ENCODE measurements around the gene DUT.

DUT gene

GRCh38 chr15:48343865-48344264 lies 12.6 kb downstream of the DUT start:
- Histone ChIP-seq H3K9me3 (ENCODE audit: control insufficient read depth, low read length) (no peaks in the 10 kb centered on the region), H3K27me3 (ENCODE audit: control insufficient read depth, insufficient read depth, low read length, poor library complexity, severe bottlenecking) (no peaks in the 10 kb centered on the region), H3K36me3 (ENCODE audit: control insufficient read depth, insufficient read depth, low read length) (peaks cover 3% of the 10 kb centered on the region), H3K4me1 (ENCODE audit: control insufficient read depth, insufficient read depth, low read length) (no peaks in the 10 kb centered on the region), H3K4me3 (ENCODE audit: insufficient read depth, low read depth, low read length) (no peak overlapping the region), H3K27ac (ENCODE audit: insufficient read depth, low read depth, low read length, poor library complexity, severe bottlenecking) (no peak overlapping the region)
- 96% methylated on average over 6 of the region's 6 CpGs for WGBS, 2 experiments

- Histone ChIP-seq H3K27me3 (ENCODE audit: control insufficient read depth, insufficient read depth, low read length, poor library complexity, severe bottlenecking) (no peaks in the 10 kb centered on the region), H3K4me1 (ENCODE audit: control insufficient read depth, insufficient read depth, low read length) (no peaks in the 10 kb centered on the region), H3K4me3 (ENCODE audit: insufficient read depth, low read depth, low read length) (no peak overlapping the region), H3K27ac (ENCODE audit: insufficient read depth, low read depth, low read length, poor library complexity, severe bottlenecking) (no peak overlapping the region), H3K36me3 (ENCODE audit: control insufficient read depth, insufficient read depth, low read length) (peaks cover 3% of the 10 kb centered on the region), H3K9me3 (ENCODE audit: control insufficient read depth, low read length) (no peaks in the 10 kb centered on the region)
These were observed 14.3 kb downstream of the DUT start for GRCh38 chr15:48345516-48345915.

GRCh38 chr15:48352474-48353072 lies 21.3 kb downstream of the DUT start:
- Histone ChIP-seq H3K36me3 (ENCODE audit: control insufficient read depth, insufficient read depth, low read length) (no peaks in the 10 kb centered on the region), H3K9me3 (ENCODE audit: control insufficient read depth, low read length) (no peaks in the 10 kb centered on the region), H3K4me1 (ENCODE audit: control insufficient read depth, insufficient read depth, low read length) (no peaks in the 10 kb centered on the region), H3K4me3 (ENCODE audit: insufficient read depth, low read depth, low read length) (no peak overlapping the region), H3K27ac (ENCODE audit: insufficient read depth, low read depth, low read length, poor library complexity, severe bottlenecking) (no peak overlapping the region), H3K27me3 (ENCODE audit: control insufficient read depth, insufficient read depth, low read length, poor library complexity, severe bottlenecking) (no peaks in the 10 kb centered on the region)
- WGBS, 2 experiments = 21 to 34% methylated on average over 6 of the region's 6 CpGs

- Histone ChIP-seq H3K27ac (ENCODE audit: insufficient read depth, low read depth, low read length, poor library complexity, severe bottlenecking) (no peak overlapping the region), H3K4me3 (ENCODE audit: insufficient read depth, low read depth, low read length) (no peak overlapping the region)
- 93 to 96% methylated on average over 9 of the region's 9 CpGs for WGBS, 2 experiments
These were observed 23.6 kb downstream of the DUT start for GRCh38 chr15:48354694-48355303.

GRCh38 chr15:48355377-48355776 lies 24.1 kb downstream of the DUT start:
- Histone ChIP-seq H3K4me3 (ENCODE audit: insufficient read depth, low read depth, low read length) (no peak overlapping the region), H3K9me3 (ENCODE audit: control insufficient read depth, low read length) (no peaks in the 10 kb centered on the region), H3K36me3 (ENCODE audit: control insufficient read depth, insufficient read depth, low read length) (no peaks in the 10 kb centered on the region), H3K27me3 (ENCODE audit: control insufficient read depth, insufficient read depth, low read length, poor library complexity, severe bottlenecking) (no peaks in the 10 kb centered on the region), H3K4me1 (ENCODE audit: control insufficient read depth, insufficient read depth, low read length) (peaks cover 9% of the 10 kb centered on the region), H3K27ac (ENCODE audit: insufficient read depth, low read depth, low read length, poor library complexity, severe bottlenecking) (no peak overlapping the region)
- WGBS, 2 experiments = 70 to 79% methylated on average over 4 of the region's 6 CpGs

More at GRCh38 chr15:48354694-48355303, 23.6 kb downstream of the DUT start:
- Histone ChIP-seq H3K9me3 (ENCODE audit: control insufficient read depth, low read length) (no peaks in the 10 kb centered on the region), H3K4me1 (ENCODE audit: control insufficient read depth, insufficient read depth, low read length) (peaks cover 9% of the 10 kb centered on the region), H3K27me3 (ENCODE audit: control insufficient read depth, insufficient read depth, low read length, poor library complexity, severe bottlenecking) (no peaks in the 10 kb centered on the region), H3K36me3 (ENCODE audit: control insufficient read depth, insufficient read depth, low read length) (no peaks in the 10 kb centered on the region)

- peaks cover 9% of the 10 kb centered on the region for H3K4me1 ChIP-seq (ENCODE audit: control insufficient read depth, insufficient read depth, low read length)
- no peak overlapping the region for H3K4me3 ChIP-seq (ENCODE audit: insufficient read depth, low read depth, low read length)
- H3K9me3 ChIP-seq (ENCODE audit: control insufficient read depth, low read length) = no peaks in the 10 kb centered on the region
- no peak overlapping the region for H3K27ac ChIP-seq (ENCODE audit: insufficient read depth, low read depth, low read length, poor library complexity, severe bottlenecking)
- 49 to 50% methylated on average over 3 of the region's 3 CpGs for WGBS, 2 experiments
- H3K36me3 ChIP-seq (ENCODE audit: control insufficient read depth, insufficient read depth, low read length) = no peaks in the 10 kb centered on the region
- H3K27me3 ChIP-seq (ENCODE audit: control insufficient read depth, insufficient read depth, low read length, poor library complexity, severe bottlenecking) = no peaks in the 10 kb centered on the region
These were observed 27.3 kb downstream of the DUT start for GRCh38 chr15:48358229-48359152.

GRCh38 chr15:48360841-48361240 lies 29.6 kb downstream of the DUT start:
- WGBS, 2 experiments = 84 to 100% methylated on average over 2 of the region's 2 CpGs
- Histone ChIP-seq H3K9me3 (ENCODE audit: control insufficient read depth, low read length) (no peaks in the 10 kb centered on the region), H3K36me3 (ENCODE audit: control insufficient read depth, insufficient read depth, low read length) (no peaks in the 10 kb centered on the region), H3K4me1 (ENCODE audit: control insufficient read depth, insufficient read depth, low read length) (peaks cover 9% of the 10 kb centered on the region), H3K27me3 (ENCODE audit: control insufficient read depth, insufficient read depth, low read length, poor library complexity, severe bottlenecking) (no peaks in the 10 kb centered on the region), H3K4me3 (ENCODE audit: insufficient read depth, low read depth, low read length) (no peak overlapping the region), H3K27ac (ENCODE audit: insufficient read depth, low read depth, low read length, poor library complexity, severe bottlenecking) (no peak overlapping the region)

GRCh38 chr15:48361685-48362084 lies 30.5 kb downstream of the DUT start:
- 85 to 89% methylated on average over 1 of the region's 2 CpGs for WGBS, 2 experiments
- H3K36me3 ChIP-seq (ENCODE audit: control insufficient read depth, insufficient read depth, low read length) = no peaks in the 10 kb centered on the region
- H3K4me3 ChIP-seq (ENCODE audit: insufficient read depth, low read depth, low read length) = no peak overlapping the region
- no peak overlapping the region for H3K27ac ChIP-seq (ENCODE audit: insufficient read depth, low read depth, low read length, poor library complexity, severe bottlenecking)
- H3K27me3 ChIP-seq (ENCODE audit: control insufficient read depth, insufficient read depth, low read length, poor library complexity, severe bottlenecking) = no peaks in the 10 kb centered on the region
- H3K4me1 ChIP-seq (ENCODE audit: control insufficient read depth, insufficient read depth, low read length) = peaks cover 9% of the 10 kb centered on the region
- H3K9me3 ChIP-seq (ENCODE audit: control insufficient read depth, low read length) = no peaks in the 10 kb centered on the region

GRCh38 chr15:48363474-48363873 lies 32.2 kb downstream of the DUT start:
- Histone ChIP-seq H3K4me1 (ENCODE audit: control insufficient read depth, insufficient read depth, low read length) (peaks cover 5% of the 10 kb centered on the region), H3K4me3 (ENCODE audit: insufficient read depth, low read depth, low read length) (no peak overlapping the region), H3K36me3 (ENCODE audit: control insufficient read depth, insufficient read depth, low read length) (no peaks in the 10 kb centered on the region), H3K9me3 (ENCODE audit: control insufficient read depth, low read length) (no peaks in the 10 kb centered on the region), H3K27me3 (ENCODE audit: control insufficient read depth, insufficient read depth, low read length, poor library complexity, severe bottlenecking) (no peaks in the 10 kb centered on the region), H3K27ac (ENCODE audit: insufficient read depth, low read depth, low read length, poor library complexity, severe bottlenecking) (no peak overlapping the region)
- 73 to 78% methylated on average over 5 of the region's 5 CpGs for WGBS, 2 experiments

- Histone ChIP-seq H3K27ac (ENCODE audit: insufficient read depth, low read depth, low read length, poor library complexity, severe bottlenecking) (no peak overlapping the region), H3K9me3 (ENCODE audit: control insufficient read depth, low read length) (no peaks in the 10 kb centered on the region), H3K27me3 (ENCODE audit: control insufficient read depth, insufficient read depth, low read length, poor library complexity, severe bottlenecking) (no peaks in the 10 kb centered on the region), H3K4me3 (ENCODE audit: insufficient read depth, low read depth, low read length) (no peak overlapping the region), H3K4me1 (ENCODE audit: control insufficient read depth, insufficient read depth, low read length) (no peaks in the 10 kb centered on the region), H3K36me3 (ENCODE audit: control insufficient read depth, insufficient read depth, low read length) (no peaks in the 10 kb centered on the region)
- WGBS, 2 experiments = 100% methylated on average over 1 of the region's 1 CpG; no CpG with 5 or more reads in 1 of the 2 experiments
These were observed 34.3 kb downstream of the DUT start for GRCh38 chr15:48365575-48365974.
